ENCODE measurements around the gene SORBS2.

GRCh38 chr4:185744488-185744862 lies 67.5 kb downstream of the SORBS2 start:
- no peak for TF ChIP-seq CTCF (IDR thresholded peaks at IDR 0.05)
- TF ChIP-seq ZFX (IDR thresholded peaks at IDR 0.05; ENCODE audit: borderline replicate concordance) = no peak
